GM21423 (cell line): ENCODE data around the gene MPO.

Source experiments
- ATAC-seq: cut with Tn5 transposase; IDR thresholded peaks from one replicate; pipeline ENCODE4 v1.9.1; 2021; ENCODE audit warnings: mild to moderate bottlenecking, moderate library complexity; ENCODE audit not compliant: unreplicated experiment

MPO gene

GRCh38 chr17:58238147-58238634 is 42.5 kb downstream of the MPO start, which contains the start of gene LPO:
Gene LPO (plus strand): TSS chr17:58238584. CDS start chr17:58242980, 4,396 bp downstream.
- no peak for ATAC-seq

GRCh38 chr17:58236394-58236793 is 44.3 kb downstream of the MPO start:
- ATAC-seq: no peak

GRCh38 chr17:58235821-58236220 is 44.9 kb downstream of the MPO start:
- no peak for ATAC-seq

- no peak for ATAC-seq
These were observed 46.2 kb downstream of the MPO start for GRCh38 chr17:58234512-58234911.

GRCh38 chr17:58233543-58233942 is 47.2 kb downstream of the MPO start:
- peak; percentile 54 for ATAC-seq

- peak; percentile 79 for ATAC-seq
These were observed 48.0 kb downstream of the MPO start for GRCh38 chr17:58232707-58233156.

GRCh38 chr17:58231641-58232040 is 49.1 kb downstream of the MPO start:
- no peak for ATAC-seq

- no peak for ATAC-seq
These were observed 50.9 kb downstream of the MPO start for GRCh38 chr17:58229881-58230280.

GRCh38 chr17:58229384-58229783 is 51.4 kb downstream of the MPO start:
- ATAC-seq: no peak

GRCh38 chr17:58228679-58229078 is 52.1 kb downstream of the MPO start:
- ATAC-seq: no peak

GRCh38 chr17:58227733-58228132 is 53.0 kb downstream of the MPO start:
- no peak for ATAC-seq

- no peak for ATAC-seq
These were observed 56.4 kb downstream of the MPO start for GRCh38 chr17:58224315-58224714.
